Stimulated activated naive B cell treated with anti-CD40 and anti-IgM and Interleukin-4, amounts not matched to agents 10 μg/mL and 1 μg/mL and 100 μg/mL, for 72 hours (primary cell): ENCODE measurements around the gene ARL15.
A peak's percentile ranks its signal among the peaks of the same experiment; 100 is the strongest.

Experiments
- ATAC-seq, 2 donors: fragments of 150-1000 bp; cut with Tn5 transposase; replicated peaks; 2 replicates each; pipeline ENCODE4 v1.10.0; 2021; ENCODE audit warnings: moderate library complexity in 1 of 2
- DNase-seq: peaks from one replicate; pipeline ENCODE4 v3.0.0; 2021
- H3K27ac Mint-ChIP-seq: one replicate; pipeline ENCODE4 v1.8.0; 2022; ENCODE audit warnings: mild to moderate bottlenecking, mixed read lengths
- H3K27me3 Mint-ChIP-seq, 2 donors: one replicate each; pipeline ENCODE4 v1.8.0; 2022; ENCODE audit warnings: mixed read lengths in 2 of 2
- H3K36me3 Mint-ChIP-seq, 2 donors: one replicate each; pipeline ENCODE4 v1.8.0; 2022; ENCODE audit warnings: mixed read lengths in 2 of 2, mild to moderate bottlenecking in 1 of 2
- H3K4me1 Mint-ChIP-seq, 2 donors: one replicate each; pipeline ENCODE4 v1.8.0; 2022; ENCODE audit warnings: mixed read lengths in 2 of 2, mild to moderate bottlenecking in 1 of 2
- H3K4me3 Mint-ChIP-seq, 2 donors: one replicate each; pipeline ENCODE4 v1.8.0; 2022; ENCODE audit warnings: mild to moderate bottlenecking in 2 of 2, mixed read lengths in 2 of 2, moderate library complexity in 1 of 2
- H3K9me3 Mint-ChIP-seq, 2 donors: one replicate each; pipeline ENCODE4 v1.8.0; 2022; ENCODE audit warnings: mixed read lengths in 2 of 2, mild to moderate bottlenecking in 1 of 2

The ARL15 gene

DNA sequence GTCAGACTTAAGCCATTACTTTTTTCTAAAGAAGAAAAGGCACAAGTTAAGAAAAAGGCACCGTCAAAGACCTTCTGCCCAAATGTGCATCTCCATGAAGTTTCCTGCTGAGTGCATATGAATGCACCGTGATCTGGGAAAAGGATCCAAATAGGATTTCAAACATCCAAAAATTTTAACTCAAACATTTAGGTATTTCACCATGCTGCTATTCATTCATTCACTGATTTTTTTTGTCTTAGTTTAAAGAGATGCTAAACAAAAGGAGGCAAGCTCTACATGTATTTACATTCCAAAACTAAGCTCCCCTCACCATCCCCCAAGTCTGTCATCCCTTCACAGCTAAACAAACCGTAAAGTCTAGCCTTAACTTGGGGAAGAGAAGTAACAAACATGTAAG, 291.9 kb downstream of the ARL15 start:
- DNase-seq (no peak), ATAC-seq (no peak)
- no peak overlapping the region for H3K27ac Mint-ChIP-seq
- peaks cover 4 to 18% of the 10 kb centered on the region in 2 donors for H3K4me1 Mint-ChIP-seq
- no peak overlapping the region for H3K4me3 Mint-ChIP-seq
- H3K9me3 Mint-ChIP-seq, result peaks cover 8 to 9% of the 10 kb centered on the region in 2 donors
- no peaks in the 10 kb centered on the region for H3K27me3 Mint-ChIP-seq
- peaks cover 21 to 40% of the 10 kb centered on the region in 2 donors for H3K36me3 Mint-ChIP-seq

GRCh38 chr5:54017580-54017979, 292.8 kb downstream of the ARL15 start:
- no peak overlapping the region for H3K4me3 Mint-ChIP-seq
- no peak overlapping the region for H3K27ac Mint-ChIP-seq
- H3K27me3 Mint-ChIP-seq, result no peaks in the 10 kb centered on the region
- peaks cover 22 to 40% of the 10 kb centered on the region in 2 donors for H3K36me3 Mint-ChIP-seq
- H3K4me1 Mint-ChIP-seq, result peaks cover 4 to 17% of the 10 kb centered on the region in 2 donors
- ATAC-seq (no peak), DNase-seq (no peak)
- peaks cover 8 to 9% of the 10 kb centered on the region in 2 donors for H3K9me3 Mint-ChIP-seq

- H3K9me3 Mint-ChIP-seq, result peaks cover 8 to 9% of the 10 kb centered on the region in 2 donors
Observed at GRCh38 chr5:54013556-54014194, 296.7 kb downstream of the ARL15 start.

GRCh38 chr5:54009828-54010227, 300.5 kb downstream of the ARL15 start:
- peaks cover 8 to 9% of the 10 kb centered on the region in 2 donors for H3K9me3 Mint-ChIP-seq
- H3K36me3 Mint-ChIP-seq, result peaks cover 14 to 18% of the 10 kb centered on the region in 2 donors
- H3K4me1 Mint-ChIP-seq, result peaks cover 0 to 11% of the 10 kb centered on the region in 2 donors
- no peak overlapping the region for H3K4me3 Mint-ChIP-seq
- ATAC-seq (no peak), DNase-seq (no peak)
- no peaks in the 10 kb centered on the region for H3K27me3 Mint-ChIP-seq
- no peak overlapping the region for H3K27ac Mint-ChIP-seq

More at GRCh38 chr5:54013556-54014194, 296.7 kb downstream of the ARL15 start:
- no peak for ATAC-seq
- peaks cover 0 to 4% of the 10 kb centered on the region in 2 donors for H3K4me1 Mint-ChIP-seq
- H3K27ac Mint-ChIP-seq, result no peak overlapping the region
- no peaks in the 10 kb centered on the region for H3K27me3 Mint-ChIP-seq
- H3K36me3 Mint-ChIP-seq, result peaks cover 22 to 39% of the 10 kb centered on the region in 2 donors
- H3K4me3 Mint-ChIP-seq, result no peak overlapping the region
- DNase-seq, result no peak

DNA sequence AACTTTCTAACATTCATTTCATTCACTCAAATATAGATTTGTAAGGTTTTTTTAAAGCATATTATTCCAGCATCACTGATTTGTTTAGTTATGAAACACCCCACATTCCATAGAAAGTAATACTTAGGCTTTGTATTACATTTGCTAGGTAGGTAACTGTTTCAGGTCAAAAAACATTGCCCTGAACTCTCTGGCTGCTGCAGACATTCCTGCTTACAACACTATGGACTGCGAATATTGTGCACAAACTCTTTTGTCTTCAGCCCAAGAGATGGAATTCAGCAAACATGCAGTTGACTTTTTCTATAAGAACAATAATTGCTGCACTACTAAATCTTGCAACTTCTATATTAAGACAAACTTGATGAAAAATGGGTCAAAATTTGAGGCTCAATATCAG, 301.0 kb downstream of the ARL15 start:
- Mint-ChIP-seq H3K9me3 (peaks cover 5 to 6% of the 10 kb centered on the region in 2 donors), H3K36me3 (peaks cover 10 to 14% of the 10 kb centered on the region in 2 donors), H3K4me1 (peaks cover 2 to 11% of the 10 kb centered on the region in 2 donors), H3K4me3 (no peak overlapping the region), H3K27me3 (no peaks in the 10 kb centered on the region), H3K27ac (no peak overlapping the region)
- no peak for DNase-seq
- ATAC-seq, result no peak

DNA sequence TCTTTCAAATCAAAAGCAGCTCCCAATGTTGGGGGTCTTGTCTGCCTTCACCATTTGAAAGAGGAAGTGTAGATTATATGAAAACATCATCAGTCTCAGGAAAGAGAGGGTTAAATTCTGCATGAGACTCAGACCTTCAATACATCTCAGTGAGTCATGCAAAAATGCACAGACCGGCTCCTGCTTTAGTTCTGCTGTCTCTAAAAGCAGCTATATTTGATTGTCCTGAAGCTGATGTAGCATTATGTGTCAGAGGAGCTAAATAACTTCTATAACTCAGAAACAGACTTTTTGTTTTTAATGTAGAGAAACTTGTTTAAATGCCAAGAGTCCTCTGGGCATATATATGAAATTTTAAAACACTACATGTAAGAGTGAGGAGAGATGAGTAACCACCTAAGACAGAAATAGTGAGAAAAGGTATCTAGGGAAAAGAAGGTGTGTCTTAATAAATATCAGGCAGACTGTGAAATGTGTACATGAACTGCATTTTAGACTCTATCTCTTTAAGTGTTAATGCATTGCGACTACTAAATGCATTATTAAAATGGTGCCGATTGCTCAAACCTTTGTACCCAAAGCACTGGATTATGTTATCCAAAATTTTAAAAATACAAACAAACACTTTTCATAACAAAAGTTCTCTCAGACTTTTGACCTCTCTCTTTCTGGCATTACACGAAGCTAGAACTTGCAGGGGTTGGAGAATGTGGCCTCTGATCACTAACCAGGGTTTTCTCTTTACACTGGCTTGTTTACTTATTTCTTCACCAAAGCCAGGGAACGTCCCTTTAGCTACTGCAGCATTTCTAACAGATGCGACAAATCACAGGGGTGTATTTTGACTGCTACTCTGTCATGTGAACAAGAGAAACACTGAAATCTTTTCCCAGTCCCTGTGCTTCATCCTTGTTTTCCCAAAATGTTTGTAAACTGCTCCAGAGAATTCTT, 302.3 kb downstream of the ARL15 start:
- peaks cover 2 to 7% of the 10 kb centered on the region in 2 donors for H3K4me1 Mint-ChIP-seq
- H3K27me3 Mint-ChIP-seq, result no peaks in the 10 kb centered on the region
- H3K27ac Mint-ChIP-seq, result no peak overlapping the region
- peaks cover 0 to 4% of the 10 kb centered on the region in 2 donors for H3K36me3 Mint-ChIP-seq
- no peak overlapping the region for H3K4me3 Mint-ChIP-seq
- DNase-seq (no peak), ATAC-seq (peak in 1 of 2 donors; percentile 29)
- H3K9me3 Mint-ChIP-seq, result no peaks in the 10 kb centered on the region

DNA sequence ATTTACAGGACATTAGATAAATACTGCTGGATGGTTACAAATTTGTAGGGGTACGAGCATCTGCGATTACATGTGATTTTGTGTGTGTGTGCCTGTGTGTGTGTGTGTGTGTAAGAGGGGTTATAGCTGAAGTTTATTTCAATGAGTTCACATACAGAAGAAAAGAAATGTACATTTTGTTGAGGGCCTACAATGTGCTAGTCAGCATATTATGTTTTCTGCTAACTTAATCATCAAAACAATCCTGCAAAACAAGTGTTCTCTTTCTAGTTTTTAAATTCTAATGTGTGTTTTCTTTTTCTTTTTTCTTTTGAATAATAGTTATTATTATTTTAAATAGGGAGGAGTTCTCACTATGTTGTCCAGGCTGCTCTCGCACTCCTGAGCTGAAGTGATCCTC, 305.7 kb downstream of the ARL15 start:
- no peak overlapping the region for H3K27ac Mint-ChIP-seq
- H3K27me3 Mint-ChIP-seq, result no peaks in the 10 kb centered on the region
- DNase-seq, result no peak
- no peak overlapping the region for H3K4me3 Mint-ChIP-seq
- ATAC-seq, result no peak
- H3K9me3 Mint-ChIP-seq, result no peaks in the 10 kb centered on the region
- peaks cover 2 to 7% of the 10 kb centered on the region in 2 donors for H3K4me1 Mint-ChIP-seq
- no peaks in the 10 kb centered on the region for H3K36me3 Mint-ChIP-seq

- H3K36me3 Mint-ChIP-seq, result peaks cover 0 to 6% of the 10 kb centered on the region in 2 donors
- H3K4me3 Mint-ChIP-seq, result no peak overlapping the region
- H3K27ac Mint-ChIP-seq, result no peak overlapping the region
- ATAC-seq (no peak), DNase-seq (no peak)
- H3K4me1 Mint-ChIP-seq, result peaks cover 1 to 2% of the 10 kb centered on the region in 2 donors
- H3K9me3 Mint-ChIP-seq, result no peaks in the 10 kb centered on the region
- H3K27me3 Mint-ChIP-seq, result no peaks in the 10 kb centered on the region
Observed at GRCh38 chr5:54002779-54003178, 307.6 kb downstream of the ARL15 start.

DNA sequence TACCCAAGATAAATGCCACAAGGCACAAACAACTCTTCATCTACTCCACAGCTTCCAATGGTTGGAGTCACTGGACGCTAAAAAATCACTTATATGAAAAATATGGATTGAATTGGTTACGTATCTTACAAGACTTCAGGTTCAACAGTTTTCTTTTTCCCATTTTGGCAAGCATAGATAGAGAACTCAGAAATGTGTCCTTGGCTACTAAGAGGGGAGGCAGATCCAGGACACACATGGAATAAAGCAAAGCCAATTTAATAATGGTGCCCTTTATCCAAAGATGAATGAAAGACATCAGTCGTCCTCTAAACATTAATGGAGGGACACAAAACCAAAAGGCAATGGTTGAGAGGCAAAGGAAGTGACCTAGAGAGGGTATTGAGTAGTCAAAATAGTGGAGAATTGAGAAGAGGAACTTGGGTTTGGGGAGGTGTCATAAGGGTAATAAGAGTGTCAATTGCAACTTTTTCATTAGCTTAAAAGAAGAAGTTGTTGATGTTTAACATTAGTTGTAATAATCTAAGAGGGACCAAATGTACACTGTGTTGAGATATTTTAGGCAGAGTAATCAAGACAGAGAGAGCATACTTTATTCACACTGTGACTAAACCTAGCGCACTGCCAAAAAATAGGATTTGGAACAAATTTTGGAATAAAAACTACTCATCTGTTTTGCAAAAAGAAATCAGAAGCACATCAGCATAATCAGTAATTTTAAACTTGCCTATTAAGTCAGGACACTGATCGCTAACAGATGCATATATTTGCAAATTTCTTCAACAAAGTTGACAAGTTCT, 308.2 kb downstream of the ARL15 start:
- H3K27me3 Mint-ChIP-seq, result no peaks in the 10 kb centered on the region
- H3K9me3 Mint-ChIP-seq, result no peaks in the 10 kb centered on the region
- peaks cover 0 to 6% of the 10 kb centered on the region in 2 donors for H3K36me3 Mint-ChIP-seq
- no peak overlapping the region for H3K4me3 Mint-ChIP-seq
- peak; percentile 50 to 73 for ATAC-seq
- no peak for DNase-seq
- H3K27ac Mint-ChIP-seq, result no peak overlapping the region
- peaks cover 0 to 2% of the 10 kb centered on the region in 2 donors for H3K4me1 Mint-ChIP-seq

DNA sequence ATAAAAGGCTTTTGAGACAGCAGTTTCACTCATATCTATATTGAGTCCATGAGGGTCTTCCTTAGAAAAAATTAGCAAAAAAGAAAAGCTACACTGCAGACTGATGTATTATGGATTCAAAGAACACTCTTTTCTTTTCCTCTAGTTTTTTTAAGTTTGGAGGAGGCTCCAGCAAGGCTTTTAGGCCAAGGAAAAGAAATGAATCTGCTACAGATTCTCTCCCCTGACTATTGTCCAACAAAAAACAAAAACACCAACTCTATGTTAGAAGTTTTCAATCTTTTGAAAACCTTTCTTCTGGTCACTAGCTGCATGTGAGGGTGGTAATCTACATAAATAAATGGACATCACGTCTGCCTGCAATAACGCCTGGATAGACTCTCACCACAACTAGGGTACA, 310.4 kb downstream of the ARL15 start:
- Mint-ChIP-seq H3K9me3 (no peaks in the 10 kb centered on the region), H3K4me1 (peaks cover 2 to 5% of the 10 kb centered on the region in 2 donors)
- no peak for ATAC-seq

DNA sequence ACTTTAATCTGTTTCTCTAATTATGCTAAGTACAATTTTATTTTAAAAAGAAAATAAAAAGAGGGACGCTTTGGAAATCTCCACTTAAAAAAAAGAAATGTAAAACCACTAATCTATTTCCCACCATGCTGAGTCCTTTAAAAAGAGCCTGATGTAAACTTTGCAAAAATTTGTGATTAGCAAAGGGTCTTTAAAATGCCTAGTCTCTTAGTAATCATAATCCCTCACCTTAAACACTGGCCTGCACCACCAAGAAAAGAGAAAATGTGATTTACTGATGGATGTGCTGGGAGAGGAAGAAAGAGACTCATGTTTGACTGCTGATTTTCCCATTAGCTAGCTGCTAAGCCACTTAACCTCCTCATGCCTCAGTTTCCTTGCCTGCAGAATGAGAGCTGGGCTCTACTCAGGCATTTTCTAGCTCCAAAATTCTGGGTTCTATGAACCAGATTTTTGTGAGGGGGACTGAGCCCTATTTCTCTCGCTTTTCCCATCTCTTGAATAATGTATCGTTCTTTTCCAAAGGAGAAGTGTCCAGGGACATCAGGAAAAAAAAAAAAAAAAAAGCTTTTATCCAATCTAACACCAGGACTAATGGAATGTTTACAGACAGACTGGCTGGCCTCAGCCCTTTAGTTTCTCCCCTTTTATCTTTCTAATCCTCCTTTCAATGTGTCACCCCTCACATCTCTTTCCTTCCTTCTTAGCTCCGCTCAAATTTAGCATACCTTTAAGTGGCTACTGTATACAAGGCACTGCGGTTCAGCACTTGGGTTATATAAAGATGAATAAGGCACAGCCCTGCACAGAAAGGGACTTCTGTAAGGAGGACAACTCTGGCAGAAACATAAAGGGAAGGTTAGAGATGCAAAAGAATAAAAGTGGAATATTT, 312.4 kb downstream of the ARL15 start:
- Mint-ChIP-seq H3K36me3 (peaks cover 0 to 6% of the 10 kb centered on the region in 2 donors), H3K4me1 (peaks cover 0 to 5% of the 10 kb centered on the region in 2 donors), H3K27me3 (no peaks in the 10 kb centered on the region), H3K4me3 (no peak overlapping the region), H3K9me3 (no peaks in the 10 kb centered on the region), H3K27ac (no peak overlapping the region)
- no peak for DNase-seq
- ATAC-seq, result no peak

More for the DNA sequence above, 310.4 kb downstream of the ARL15 start:
- Mint-ChIP-seq H3K27ac (no peak overlapping the region), H3K36me3 (peaks cover 0 to 6% of the 10 kb centered on the region in 2 donors), H3K27me3 (no peaks in the 10 kb centered on the region), H3K4me3 (no peak overlapping the region)
- DNase-seq, result no peak

DNA sequence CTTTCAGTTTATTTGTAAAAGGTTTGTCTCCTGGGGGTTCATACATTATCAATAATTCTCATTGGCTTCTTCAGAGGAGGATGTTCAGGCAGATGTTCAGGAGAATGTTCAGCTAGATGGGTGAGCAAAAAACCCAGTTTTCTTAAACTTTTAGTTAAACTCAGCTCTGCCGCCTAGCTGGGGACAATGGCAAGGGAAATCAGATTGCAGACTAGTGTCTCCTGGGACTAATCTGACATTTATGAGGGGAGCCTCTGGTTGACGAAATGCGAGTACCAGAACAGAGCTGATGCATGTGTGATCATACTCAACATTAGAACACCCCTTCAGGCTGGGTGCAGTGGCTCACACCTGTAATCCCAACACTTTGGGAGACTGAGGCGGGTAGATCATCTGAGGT, 314.4 kb downstream of the ARL15 start:
- H3K9me3 Mint-ChIP-seq, result no peaks in the 10 kb centered on the region
- DNase-seq (no peak), ATAC-seq (no peak)
- no peak overlapping the region for H3K27ac Mint-ChIP-seq
- no peak overlapping the region for H3K4me3 Mint-ChIP-seq
- no peaks in the 10 kb centered on the region for H3K27me3 Mint-ChIP-seq
- peaks cover 0 to 5% of the 10 kb centered on the region in 2 donors for H3K4me1 Mint-ChIP-seq
- peaks cover 0 to 6% of the 10 kb centered on the region in 2 donors for H3K36me3 Mint-ChIP-seq

- ATAC-seq (no peak), DNase-seq (no peak)
- no peak overlapping the region for H3K4me3 Mint-ChIP-seq
- H3K27me3 Mint-ChIP-seq, result no peaks in the 10 kb centered on the region
- peaks cover 0 to 5% of the 10 kb centered on the region in 2 donors for H3K4me1 Mint-ChIP-seq
- H3K36me3 Mint-ChIP-seq, result peaks cover 0 to 6% of the 10 kb centered on the region in 2 donors
- no peak overlapping the region for H3K27ac Mint-ChIP-seq
- no peaks in the 10 kb centered on the region for H3K9me3 Mint-ChIP-seq
Observed at GRCh38 chr5:53994148-53994547, 316.2 kb downstream of the ARL15 start.
